HG02798 (cell line): ENCODE measurements around the gene FOXRED1.

Experiments
- ATAC-seq: cut with Tn5 transposase; IDR thresholded peaks from one replicate; pipeline ENCODE4 v1.9.1; 2021; ENCODE audit warnings: mild to moderate bottlenecking; ENCODE audit not compliant: unreplicated experiment, poor library complexity

Gene FOXRED1

GRCh38 chr11:126310200-126310991, 41.4 kb downstream of the FOXRED1 start:
- ATAC-seq: peak; percentile 39

GRCh38 chr11:126310992-126311310, 42.0 kb downstream of the FOXRED1 start:
- no peak for ATAC-seq

DNA sequence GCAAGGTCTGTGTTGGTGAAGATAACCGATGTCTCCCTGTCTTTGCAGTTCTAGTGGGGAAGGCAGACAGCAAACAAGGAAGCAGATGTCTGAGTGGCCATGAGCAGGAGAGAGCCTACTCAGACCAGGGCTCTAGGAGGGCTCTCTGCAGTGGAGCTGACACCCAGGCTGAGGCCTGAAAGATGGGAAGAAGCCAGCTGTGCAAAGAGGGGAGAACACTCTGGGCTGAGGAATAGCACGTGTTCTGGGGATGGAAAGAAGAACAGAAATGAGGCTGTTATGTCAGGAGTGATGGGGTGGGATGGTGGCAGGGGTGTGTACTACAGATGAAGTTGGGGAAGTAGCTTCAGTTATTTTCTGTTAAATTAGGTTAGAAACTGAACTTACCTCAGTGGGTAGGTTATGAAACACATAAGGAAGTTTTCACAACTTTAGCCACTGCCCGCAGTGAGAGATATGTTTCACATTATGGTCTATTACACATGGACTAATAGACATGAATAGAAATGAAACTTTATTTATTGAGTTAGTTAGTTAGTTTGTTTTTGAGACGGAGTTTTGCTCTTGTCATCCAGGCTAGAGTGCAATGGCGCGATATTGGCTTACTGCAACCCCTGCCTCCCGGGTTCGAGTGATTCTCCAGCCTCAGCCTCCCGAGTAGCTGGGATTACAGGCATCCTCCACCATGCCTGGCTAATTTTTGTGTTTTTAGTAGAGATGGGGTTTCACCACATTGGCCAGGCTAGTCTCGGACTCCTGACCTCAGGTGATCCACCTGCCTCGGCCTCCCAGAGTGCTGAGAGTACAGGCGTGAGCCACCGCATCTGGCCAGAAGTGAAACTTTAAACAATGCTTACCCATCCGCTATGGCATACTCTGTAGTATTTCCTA, 42.7 kb downstream of the FOXRED1 start:
- ATAC-seq: peak; percentile 76

DNA sequence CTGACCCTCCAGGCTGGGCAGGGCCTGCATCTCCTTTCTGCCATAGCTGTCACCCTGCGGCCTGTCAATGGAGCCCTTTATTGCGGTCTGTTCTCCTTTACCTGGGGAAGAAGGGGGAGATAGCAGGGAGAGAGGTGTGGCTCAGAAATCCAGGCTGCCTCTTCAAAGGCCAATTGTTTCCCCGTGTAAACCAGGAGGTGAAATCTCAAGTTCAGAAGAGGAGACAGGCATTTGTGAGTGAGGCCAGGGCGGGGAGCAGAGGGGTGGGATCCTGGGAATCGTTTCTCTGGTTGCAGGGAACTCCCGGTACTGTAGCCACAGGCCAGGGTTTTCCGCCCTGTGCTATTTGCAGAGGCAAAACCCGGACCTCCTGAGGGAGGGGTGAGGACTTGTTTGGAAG, 44.0 kb downstream of the FOXRED1 start:
- no peak for ATAC-seq

DNA sequence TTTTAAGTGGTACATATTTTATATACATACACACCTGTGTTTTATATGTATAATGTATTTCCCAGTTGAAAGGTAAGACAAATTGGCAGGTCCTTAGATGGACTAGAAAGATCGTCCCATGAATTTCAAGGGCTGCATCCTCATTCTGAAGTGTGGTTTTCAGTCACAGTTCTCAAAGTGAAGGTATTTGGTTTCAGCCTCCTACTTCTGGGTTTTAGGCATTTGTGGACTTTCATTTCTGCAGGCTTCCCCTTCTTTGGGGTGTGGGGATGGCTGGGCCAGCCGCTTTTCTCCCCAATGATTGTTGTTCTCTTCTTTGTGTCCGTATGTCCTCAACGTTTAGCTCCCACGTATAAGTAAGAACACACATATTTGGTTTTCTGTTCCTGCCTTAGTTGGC, 44.9 kb downstream of the FOXRED1 start:
- ATAC-seq: no peak

DNA sequence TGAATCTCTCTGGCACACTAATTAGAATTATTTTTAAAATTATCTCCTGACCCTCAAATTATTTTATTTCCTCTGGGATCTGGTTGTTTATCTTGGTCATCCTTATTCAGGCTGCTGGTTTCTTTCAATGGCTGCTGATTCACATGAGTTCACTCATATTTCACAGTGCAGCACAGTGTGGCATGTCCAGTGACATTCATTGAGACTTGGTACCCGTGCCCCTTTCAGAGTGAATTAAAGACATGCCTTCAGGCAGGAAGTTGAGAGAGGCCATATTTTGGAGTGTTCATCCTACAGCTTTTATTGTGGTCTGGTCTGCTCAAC, 48.4 kb downstream of the FOXRED1 start:
- no peak for ATAC-seq

- ATAC-seq: peak; percentile 35
Observed at GRCh38 chr11:126317756-126318573, 49.0 kb downstream of the FOXRED1 start.

DNA sequence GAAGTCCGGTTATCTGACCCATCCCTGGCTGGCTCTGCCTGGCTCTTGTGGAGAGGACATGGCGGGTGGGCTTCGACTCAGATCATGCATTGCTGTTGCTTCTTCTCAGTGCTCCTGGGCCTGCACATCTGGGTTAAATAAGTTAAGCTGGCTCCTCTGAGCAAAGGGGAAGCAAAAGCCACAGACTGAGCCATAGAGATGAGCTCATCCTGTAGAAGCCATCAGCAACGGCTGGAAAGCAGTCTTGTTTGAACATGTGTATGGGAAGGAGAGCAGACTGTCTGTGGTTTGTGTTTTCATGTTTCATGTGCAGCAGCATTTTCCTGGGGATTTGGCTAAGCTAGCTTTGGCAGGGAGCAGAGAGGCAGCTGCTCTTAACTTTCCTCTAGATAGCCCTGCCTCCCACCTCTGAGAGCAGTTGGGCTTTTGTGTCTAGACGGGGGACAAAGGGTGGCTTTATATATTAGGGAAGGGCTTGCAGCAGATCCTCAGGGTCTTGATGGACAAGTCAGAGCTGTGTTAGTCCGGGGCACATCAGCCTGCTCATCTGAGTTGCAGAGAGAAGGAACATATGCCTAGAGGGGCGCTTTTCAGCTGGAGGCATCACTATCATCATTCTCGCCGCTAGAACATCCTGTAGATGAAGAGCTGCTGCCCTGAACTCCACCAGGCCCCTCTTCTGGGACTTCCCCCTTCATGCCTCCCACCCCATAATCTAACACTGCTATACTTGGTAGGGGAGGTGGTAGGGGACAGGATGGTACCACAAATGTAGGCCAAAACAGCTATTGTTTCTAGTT, 49.8 kb downstream of the FOXRED1 start:
- peak; percentile 88 for ATAC-seq

DNA sequence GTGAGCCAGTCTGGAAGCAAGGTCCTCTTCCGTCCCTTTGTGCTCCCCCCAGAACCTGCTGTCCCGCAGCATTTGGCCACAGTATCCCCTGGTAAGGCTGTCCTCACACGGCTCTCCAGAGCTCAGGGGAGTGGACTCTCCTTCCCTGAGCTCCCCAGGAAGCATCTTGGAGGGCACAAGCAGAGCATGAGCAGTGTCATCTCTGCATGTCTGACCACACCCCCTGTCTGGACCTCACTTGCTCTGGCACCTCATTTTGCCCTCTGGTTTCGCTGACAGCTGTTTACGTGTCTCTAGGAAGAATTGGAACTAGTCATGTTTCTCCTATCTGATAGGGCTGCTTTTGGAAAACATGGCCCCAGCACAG, 50.4 kb downstream of the FOXRED1 start:
- ATAC-seq: no peak

GRCh38 chr11:126322996-126323395, 54.0 kb downstream of the FOXRED1 start:
- ATAC-seq: no peak

- no peak for ATAC-seq
Observed at GRCh38 chr11:126327281-126328000, 58.5 kb downstream of the FOXRED1 start.
